CD4-positive, alpha-beta T cell treated with Interferon gamma for 1 hour (primary cell): ENCODE results near the gene MAB21L2.

Experiments
- DNase-seq: peaks from one replicate; pipeline ENCODE4 v3.0.0-alpha.2; 2020

MAB21L2 gene

GRCh38 chr4:150577796-150578195, 4.2 kb upstream of the MAB21L2 start:
- no peak for DNase-seq

- no peak for DNase-seq
These were observed 3.0 kb upstream of the MAB21L2 start for GRCh38 chr4:150578745-150579501.

- DNase-seq, result no peak
These were observed 2.3 kb upstream of the MAB21L2 start for GRCh38 chr4:150579551-150580234.

GRCh38 chr4:150580306-150580705, 1.6 kb upstream of the MAB21L2 start:
- DNase-seq, result no peak

GRCh38 chr4:150581056-150581605, 820 bp upstream of the MAB21L2 start:
- no peak for DNase-seq

DNA sequence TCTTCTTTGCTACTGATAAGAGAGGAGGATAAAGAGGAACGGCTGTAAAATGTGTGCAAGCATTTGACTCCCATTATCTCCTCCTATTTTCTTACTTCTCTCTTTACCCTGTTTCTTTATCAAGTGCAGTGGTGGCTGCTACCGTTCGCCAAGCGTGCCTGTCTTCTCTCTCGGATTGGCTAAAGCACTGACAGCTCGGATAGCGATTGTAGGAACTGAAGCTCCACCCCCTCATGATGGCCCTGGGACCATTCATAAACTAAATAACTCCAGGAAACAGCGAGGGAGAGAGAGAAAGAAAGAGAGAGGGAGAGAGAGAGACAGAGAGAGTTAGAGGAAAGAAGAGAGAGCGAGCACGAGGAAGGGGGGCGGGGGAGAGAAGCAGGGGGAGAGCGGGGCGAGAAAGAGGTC, 305 bp upstream of the MAB21L2 start:
- no peak for DNase-seq

- no peak for DNase-seq
These were observed 929 bp downstream of the MAB21L2 start for GRCh38 chr4:150582873-150583286.

- no peak for DNase-seq
These were observed 1.5 kb downstream of the MAB21L2 start for GRCh38 chr4:150583287-150584110.

DNA sequence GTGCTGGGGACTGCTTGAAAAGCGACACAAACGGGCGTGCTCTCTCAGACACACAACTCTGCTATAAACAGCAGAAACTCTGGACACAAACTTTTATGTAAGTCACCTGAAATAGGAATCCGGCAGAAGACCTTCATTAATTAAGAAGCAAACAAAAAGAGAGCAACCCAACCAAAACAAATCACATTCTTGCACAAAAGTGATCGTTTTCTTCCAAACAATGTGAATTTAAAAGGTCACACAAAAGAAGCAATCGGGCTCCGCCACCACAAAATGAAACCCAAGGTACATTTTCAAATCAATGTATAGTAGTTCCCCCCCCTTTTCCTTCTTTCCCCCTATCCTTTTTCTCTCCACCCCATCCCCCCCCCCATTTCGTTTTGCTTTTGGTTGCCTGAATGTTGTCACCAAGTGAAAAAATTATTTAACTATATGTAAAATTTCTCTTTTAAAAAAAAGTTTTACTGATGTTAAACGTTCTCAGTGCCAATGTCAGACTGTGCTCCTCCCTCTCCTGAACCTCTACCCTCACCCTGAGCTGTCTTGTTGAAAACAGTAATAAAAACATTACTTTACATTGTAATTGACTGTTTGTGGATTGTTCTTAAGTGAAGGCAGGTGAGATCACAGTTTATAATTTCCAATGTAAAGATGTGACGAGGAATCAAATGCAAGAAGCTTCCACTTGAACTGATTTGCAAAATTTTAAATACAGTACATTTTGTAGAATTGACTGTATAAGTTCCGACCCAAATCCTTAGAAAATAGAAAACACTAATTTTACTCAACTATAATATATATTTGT, 2.4 kb downstream of the MAB21L2 start:
- DNase-seq, result no peak

- no peak for DNase-seq
These were observed 3.7 kb downstream of the MAB21L2 start for GRCh38 chr4:150585611-150586010.

GRCh38 chr4:150586162-150586810, 4.3 kb downstream of the MAB21L2 start:
- no peak for DNase-seq

DNA sequence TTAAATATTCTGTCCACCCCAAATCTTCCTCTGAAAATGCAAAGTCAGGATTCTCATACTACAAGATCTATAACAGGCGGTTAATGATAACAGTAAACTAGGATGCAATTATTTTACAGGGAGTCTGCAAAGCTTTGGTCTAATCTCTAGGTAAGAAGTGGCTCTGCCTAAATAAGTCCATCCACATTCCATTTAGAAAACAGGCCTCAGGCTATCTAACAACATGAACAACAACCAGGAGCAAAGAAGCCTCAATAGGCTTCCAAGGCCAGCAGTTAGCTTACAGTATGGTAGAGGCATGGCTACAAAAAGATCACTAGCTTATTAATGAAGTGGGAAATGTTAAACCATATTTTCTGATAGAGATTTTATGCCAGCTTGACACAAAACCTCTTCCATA, 6.4 kb downstream of the MAB21L2 start:
- no peak for DNase-seq

DNA sequence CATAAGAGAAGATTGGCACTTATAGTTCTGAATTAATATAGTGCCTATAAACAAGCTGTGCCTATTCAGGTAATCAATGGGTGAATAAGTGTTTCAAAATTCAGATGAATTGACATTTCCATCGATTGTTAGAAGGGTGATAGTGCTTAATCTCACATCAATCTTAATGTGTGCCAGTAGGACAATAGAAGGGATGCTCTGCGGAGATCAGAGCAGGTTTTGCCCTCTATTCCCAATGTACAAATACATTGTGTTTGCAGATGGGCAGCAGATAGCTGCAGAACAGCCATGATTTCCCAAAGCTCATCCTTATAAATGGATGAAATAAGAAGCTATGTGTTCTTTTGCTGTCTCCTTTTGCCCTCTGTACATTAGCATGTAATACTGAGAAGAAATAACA, 7.2 kb downstream of the MAB21L2 start:
- no peak for DNase-seq

- DNase-seq, result no peak
These were observed 8.7 kb downstream of the MAB21L2 start for GRCh38 chr4:150590631-150591030.

GRCh38 chr4:150591406-150591805, 9.5 kb downstream of the MAB21L2 start:
- DNase-seq, result no peak

GRCh38 chr4:150591904-150592303, 10.0 kb downstream of the MAB21L2 start:
- DNase-seq, result no peak

DNA sequence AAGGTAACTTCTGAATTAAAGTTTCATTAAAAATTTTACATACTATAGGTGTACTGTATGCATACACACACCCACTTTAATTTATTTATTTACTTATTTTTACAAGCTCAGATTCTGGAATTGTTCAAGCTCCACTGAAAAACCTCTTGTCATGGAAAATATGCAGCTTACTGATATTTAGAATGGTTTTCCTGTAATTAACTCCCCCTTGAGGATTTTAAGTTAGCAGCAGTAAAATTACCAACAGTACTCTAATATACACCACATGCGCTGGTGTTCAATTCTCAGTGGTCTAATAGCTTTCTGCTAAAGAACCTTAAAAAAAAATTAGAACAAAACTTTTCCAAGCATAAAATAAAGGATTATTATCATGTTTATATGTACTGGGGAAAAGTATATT, 12.0 kb downstream of the MAB21L2 start:
- no peak for DNase-seq

DNA sequence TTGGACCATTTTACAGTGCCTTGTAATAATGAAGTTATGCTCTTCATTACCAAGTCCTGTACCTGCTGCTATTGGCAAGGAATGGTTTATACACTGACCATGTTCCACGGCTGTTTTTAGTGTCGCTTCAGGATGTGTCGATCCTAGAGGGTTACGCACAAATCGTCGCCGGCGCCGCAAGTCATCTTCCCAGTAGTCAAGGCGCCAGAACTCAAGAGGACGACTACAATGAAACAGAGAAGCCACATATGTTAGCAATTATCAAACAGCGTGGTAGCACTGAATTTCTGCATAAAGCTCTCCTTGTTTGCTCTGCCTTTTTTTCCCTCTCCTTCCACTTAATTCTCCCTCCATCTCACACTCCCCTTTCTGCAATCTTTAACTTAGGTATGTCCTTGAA, 17.0 kb downstream of the MAB21L2 start:
- no peak for DNase-seq

DNA sequence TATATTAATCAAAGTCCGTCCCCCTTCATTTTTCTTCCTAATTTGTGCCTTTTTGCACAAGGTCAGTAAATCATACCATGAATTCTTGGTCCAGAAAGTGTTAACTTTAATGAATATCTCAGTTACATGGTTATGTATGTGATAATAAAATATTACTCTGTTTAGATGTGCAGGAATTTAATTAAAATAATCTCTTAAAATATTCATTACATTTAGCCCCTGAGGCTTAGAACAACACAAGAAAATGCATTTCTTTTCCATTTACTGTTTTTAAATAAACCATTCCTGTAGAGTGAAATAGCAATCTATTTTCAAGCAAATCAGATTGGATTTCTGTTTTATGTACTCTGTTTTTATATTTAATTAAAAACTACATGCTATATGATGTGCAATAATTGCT, 17.6 kb downstream of the MAB21L2 start:
- DNase-seq, result no peak

DNA sequence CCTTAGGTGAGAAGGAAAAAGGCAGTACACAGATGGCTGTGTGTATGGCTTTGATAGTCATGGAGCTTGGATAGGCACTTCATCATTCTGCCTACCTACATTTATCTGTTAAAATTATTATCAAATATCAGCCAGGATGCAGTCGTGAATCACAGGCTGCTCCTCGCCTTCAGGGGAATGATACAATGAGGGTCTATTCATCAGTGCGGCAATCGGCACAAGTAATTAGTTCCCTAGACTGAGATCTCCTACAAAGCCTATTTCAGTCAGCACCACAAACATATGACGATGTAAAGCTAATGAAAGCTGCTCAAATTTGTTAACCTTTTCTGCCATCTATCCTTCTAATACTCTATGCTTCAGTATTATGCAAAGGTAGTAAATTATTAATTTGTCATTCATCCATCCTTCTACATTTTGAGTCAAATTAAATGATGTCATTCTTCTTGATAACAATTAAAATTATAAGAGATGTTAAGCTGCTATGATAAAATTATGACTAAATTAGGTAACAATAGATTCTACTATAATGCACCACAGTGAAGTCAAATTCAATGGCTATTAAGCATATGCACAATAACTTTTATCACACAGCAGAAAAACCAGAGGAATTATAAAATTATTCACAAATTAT, 19.0 kb downstream of the MAB21L2 start:
- DNase-seq, result no peak

DNA sequence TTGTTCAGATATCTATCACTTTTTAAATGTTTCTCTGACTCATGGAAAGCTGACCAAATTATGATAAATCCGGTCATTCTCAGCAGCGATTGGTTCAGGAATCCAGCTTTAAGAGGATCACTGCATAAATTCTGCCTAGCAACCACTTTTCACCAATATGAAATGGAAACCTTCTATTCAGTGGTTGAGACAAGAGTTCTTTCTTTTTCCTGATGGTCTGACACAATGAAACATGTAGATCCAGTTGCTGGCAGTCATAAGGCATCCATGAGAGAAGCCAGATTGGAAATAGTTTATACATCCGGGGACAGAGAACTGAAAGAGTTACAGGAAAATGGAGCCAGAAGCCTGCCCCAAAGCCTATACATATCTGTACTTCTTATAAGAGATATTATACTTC, 27.2 kb downstream of the MAB21L2 start:
- DNase-seq, result no peak

GRCh38 chr4:150619042-150619441, 37.1 kb downstream of the MAB21L2 start:
- no peak for DNase-seq
